Cerebellar nuclear complex (tissue), 1 donor: Measurements from ENCODE around the gene MFNG.

Experiments used
- DNase-seq, 2 experiments: peaks; one replicate each; lab custom pipeline; 2025; lab: John Stamatoyannopoulos, UW

The MFNG gene

DNA sequence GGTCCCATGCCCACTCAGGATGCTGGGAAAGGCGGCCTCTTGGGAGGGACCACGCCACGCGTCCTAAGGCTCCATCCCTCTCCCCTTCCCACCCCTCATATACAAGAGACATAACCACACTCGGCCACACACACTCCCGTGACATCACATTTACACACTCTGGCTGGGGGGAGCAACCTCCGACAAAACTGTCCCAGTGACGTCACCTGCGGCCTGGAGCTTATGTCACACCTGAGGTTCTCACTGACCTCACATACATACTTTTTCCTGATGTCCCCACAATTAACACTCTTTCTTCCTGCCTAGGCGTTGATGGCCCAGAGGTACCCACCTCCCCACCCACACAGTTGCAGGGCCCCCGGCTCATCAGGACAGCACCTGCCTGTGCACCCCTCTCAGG lies 60.8 kb downstream of the MFNG start:
- DNase-seq: no peak

DNA sequence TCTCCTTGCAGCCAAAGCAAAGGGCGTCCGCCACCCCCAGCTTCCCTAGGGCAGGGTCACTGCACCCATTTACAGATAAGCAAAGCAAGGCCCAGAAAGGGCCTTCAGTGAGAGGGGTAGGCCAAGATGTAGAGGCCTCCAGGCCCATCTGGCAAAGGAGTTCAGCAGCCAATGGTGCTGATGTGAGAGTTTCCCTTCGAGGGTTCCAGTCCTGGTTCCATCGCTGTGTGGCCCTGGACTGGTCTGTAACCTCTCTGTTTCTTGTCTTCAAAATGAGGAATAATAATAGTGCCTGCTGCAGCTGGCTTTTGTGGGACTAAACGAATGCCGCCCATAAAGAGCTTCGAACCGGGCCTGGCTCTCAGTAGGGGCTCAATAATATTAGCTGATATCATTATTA lies 62.9 kb downstream of the MFNG start:
- no peak for DNase-seq

DNA sequence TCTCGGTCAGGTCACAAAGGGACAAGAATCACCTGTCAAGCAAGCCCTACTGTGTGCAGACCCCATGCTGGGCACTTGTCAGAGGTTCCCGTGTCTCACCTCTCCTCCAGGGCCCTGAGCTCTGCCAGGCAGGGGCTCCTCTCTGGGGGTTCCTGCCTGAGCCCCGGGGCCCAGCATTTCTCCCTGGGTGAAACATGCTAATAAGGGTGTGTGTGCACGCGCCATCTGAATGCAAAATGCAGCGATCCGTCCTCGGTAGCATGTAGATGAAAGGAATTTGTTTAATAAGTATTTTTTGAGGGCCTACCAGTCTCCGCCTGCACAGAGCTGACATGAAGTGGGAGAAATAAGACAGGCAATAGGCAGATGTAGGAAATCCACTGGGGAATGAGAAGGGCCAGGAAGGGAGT lies 64.7 kb downstream of the MFNG start:
- DNase-seq: no peak

DNA sequence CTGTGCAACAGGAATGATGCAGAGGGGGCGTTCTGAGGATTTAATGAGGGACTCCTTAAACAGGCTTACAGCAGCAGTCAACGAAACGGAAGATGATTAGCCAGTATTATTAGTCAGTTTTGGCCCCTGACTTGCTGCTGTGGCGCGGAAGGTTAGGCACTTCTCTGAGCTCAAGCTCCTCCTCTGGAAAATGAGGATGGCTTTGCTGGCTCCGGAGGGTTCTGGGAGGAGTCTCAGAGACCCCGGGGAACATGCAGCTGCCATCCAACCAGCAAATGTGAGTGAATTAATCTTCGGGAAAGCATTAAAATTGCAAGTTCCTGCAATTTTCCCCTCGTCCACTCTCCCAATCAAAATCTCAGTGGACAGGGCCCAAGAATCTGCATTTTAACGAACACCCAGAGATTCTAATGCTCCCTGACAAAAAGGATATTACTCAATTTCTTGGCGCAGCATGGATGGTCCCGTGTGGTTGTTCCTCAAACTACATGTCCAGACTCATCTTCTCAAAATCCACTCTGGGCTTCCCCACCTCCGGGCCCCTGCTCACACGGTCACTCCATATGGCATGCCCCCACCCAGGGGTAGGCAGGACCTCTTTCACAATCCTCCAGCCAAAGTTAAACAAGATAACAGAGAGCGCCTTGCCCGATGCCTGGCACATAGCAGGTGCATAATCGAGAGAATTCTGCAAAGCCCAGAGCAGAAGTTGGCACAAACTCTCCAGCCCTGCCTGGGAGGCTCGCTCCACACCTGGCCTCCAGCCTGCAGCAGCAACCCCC lies 65.3 kb downstream of the MFNG start:
- no peak for DNase-seq

DNA sequence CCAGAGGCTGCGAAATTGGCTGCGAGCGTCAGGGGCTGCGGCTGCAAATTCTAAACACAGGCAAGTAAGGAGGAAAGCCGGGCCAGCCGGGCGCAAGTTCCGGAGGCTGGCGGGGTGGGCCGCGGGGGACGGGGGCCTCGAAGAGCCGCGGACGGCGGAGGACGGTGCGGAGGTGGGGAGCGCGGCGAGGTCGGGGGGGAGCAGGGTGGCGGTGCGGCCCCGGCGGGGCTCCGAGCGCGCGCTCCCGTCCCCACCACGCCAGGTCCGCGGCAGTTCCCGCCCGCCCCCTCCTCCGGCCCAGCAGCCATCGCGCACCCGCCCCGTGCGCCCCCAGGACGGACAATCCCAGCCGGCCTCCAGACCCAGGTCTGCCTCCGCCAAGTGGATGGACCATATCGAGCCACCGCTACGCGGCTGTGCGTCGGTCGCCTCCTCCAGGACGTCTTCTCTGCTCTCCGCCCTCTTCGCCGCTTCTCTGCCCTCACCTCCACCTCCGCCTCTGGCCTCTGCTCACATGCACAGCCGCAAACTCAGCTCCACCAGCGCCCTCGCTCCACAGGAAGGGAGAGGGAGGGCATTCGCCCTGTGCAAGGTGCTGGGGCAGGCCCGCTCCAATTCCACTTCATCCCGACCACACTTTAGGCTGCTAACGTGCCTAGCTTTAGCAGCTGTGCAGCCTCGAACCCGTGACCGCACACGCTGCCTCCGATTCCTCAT lies 66.1 kb downstream of the MFNG start:
- DNase-seq: no peak

GRCh38 chr22:37419370-37419968 lies 66.7 kb downstream of the MFNG start:
- DNase-seq: no peak
